Islet precursor cell (in vitro differentiated cells): Measurements from ENCODE around the gene PLXDC1.
"Not testable (repeated sequence)": the region's sequence is repeated elsewhere in the genome, so short reads cannot be mapped to it uniquely, and the experiment has no call there.

Source experiments
- DNase-seq: peaks from one replicate; pipeline ENCODE4 v3.0.0-alpha.2; 2018

Gene PLXDC1

DNA sequence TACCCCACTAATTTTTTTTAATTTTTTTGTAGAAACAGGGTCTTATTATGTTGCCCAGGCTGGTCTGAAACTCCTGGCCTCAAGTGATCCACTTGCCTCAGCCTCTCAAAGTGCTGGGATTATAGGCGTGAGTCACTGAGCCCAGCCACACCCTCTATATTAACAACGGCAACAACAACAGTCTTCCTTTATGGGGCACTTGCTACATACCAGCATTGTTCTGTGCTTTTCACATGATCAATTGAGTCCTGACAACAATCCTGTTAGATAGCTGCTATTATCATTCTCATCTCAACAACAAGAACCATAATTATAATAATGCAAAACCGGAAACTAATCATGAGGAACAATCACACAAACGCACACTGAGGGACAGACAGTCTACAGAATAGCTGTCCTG is 27.1 kb upstream of the PLXDC1 start:
- DNase-seq: peak; percentile 61

DNA sequence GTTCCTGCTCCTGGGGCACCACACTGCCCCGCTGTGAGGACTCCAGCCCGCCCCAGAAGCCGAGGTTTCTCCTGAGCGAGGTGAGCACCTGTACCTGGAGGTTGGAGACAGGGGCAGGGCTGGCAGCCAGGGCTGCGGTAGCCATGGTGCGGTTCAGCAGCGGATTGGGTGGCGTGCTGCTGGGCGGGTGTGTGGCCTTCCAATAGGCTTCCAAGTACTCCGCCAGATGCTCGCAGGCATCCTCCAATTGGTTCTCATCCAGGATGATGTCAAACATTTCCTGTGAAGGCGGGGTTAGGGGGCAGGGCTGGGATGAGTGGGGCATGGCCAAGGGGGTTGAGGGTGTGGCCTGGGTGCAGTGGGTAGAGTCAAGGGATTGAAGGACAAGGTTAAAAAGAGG is 25.8 kb upstream of the PLXDC1 start:
- peak; percentile 94 for DNase-seq

DNA sequence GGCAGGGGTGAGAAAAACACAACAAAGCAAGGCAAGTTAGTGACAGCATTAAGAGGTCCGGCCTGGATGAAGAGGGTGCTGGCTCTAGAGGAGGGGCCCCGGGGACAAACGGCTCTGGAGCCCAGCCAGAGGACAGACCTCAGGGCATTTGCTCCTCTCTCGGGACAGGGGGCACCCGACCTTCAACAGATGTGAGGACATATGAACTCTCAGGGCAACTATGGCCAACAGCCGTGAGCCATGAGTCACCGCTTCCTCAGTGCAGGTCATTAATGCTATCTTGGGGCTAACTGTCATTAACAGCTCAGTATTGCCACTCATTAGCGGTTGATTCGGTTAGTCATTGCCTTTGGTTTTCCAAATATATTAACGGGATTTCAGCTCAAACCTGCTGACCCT is 24.3 kb upstream of the PLXDC1 start:
- no peak for DNase-seq

DNA sequence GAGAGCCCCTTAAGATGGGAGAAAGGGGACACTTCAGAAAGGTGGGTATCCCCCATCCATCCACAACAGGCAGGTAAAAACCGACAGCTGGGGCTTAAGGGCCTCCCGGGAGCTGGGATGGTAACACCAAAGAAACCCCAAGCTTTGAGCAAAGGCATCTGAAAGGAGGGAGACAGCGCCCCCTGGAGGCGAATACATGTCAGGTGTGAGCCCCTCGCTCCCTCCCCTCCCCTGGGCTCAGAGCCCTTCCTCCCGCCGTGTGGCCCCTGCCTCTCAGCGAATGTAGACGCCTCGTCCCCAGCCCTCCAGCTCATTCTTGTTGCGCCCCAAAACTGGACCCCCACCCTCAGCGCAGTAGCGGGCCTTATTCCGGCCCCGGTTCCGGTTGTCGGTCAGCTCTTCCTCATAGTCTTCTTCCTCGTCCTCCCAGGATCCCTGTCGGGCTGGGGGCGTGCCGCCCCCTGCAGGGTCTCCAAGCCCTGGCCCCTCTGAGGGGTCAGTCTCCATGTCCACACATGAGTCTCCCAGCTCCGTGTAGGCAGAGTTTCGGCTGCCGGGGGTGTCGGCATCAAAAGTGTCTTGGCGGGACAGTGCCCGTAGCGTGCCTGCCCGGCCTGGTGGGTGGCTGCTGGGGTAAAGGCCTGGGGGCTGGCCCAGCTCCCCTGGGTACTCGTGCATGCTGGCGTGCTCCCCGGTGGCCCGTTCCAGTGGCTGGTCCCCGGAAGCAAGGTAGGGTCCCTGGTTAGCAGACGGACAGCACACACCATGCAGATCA is 23.7 kb upstream of the PLXDC1 start:
- DNase-seq: peak; percentile 87

DNA sequence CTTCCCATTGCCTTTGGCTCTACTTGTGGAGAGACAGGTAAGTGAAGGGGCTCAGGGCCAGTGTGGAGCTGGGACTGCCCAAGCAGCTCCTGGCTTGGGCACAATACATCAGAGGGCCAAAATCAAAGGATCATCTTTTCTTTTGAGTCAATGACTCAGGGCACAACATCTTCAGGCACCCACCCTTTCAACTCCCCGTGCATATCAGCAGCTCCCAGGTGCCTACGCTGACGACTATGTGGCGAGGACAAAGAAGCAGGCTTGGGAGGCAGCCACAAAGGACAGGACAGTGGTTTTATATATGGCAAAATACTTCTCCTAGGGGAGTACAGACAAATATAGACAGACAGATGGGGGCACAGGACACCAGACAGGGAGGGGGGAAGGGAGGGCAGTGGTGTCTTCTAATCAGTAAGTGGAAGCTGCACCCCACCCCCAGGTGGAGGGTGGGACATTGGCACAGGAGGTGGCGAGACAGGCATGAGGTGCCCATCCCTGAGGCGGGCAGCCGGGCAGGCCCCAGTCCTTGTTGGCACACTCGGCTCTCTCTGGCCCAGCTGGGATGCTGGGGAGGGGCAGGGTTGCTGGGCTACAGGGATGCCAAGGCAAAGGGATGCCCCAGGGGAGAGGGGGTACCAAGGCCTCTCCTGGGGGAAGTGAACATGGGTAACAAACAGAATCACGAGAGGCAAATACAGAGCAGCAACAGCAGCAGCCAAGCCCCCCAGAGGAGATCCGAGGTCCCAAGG is 22.3 kb upstream of the PLXDC1 start:
- no peak for DNase-seq

DNA sequence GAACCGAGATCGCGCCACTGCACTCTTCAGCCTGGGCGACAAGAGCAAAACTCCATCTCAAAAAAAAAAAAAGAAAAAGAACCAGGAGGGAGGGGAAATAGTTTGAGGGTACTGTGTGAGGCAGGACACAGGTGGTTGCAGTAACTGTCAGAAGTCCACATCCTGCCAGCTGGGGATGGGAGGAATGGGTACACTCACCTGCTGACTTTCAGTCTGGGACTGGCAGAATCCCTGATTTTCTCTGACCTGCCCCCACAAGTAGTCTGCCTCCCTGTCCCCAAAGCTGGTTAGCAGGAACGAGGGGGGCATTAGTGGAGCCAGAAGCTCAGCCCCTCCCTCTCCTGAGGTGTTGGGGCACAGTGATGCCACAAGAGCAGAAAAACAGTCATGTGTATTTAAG is 21.6 kb upstream of the PLXDC1 start:
- DNase-seq: no peak

DNA sequence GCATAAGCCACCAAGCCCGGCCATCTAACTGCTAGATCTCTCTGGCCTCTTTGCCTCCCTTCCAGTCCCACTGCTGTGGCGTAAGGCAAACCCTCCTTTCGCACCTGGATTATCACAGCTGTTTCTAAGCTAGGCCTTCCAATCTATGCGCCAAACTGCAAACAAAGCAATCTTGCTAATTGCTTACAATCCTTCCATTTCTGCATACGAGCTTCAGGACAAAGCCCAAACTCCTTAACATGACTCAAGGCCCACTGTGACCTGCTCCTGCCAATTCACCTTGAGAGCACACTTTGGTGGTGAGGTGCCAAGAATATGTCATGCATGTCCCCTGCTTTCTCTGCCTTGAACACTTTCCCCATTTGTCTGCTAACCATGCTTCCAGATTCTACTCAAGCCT is 20.5 kb upstream of the PLXDC1 start:
- DNase-seq: no peak

DNA sequence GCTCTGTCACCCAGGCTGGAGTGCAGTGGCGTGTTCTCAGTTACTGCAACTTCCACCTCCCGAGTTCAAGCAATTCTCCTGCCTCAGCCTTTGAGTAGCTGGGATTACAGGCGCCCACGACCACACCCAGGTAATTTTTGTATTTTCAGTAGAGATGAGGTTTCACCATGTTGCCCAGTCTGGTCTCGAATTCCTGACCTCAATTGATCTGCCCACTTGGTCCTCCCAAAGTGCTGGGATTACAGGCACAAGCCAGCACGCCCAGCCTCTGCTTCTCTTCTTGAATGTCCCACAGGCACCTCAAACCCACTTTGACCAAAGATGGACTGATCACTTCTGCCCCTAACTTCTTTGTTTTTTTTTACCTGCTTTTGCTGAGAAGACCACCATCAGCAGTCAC is 19.1 kb upstream of the PLXDC1 start:
- no peak for DNase-seq

DNA sequence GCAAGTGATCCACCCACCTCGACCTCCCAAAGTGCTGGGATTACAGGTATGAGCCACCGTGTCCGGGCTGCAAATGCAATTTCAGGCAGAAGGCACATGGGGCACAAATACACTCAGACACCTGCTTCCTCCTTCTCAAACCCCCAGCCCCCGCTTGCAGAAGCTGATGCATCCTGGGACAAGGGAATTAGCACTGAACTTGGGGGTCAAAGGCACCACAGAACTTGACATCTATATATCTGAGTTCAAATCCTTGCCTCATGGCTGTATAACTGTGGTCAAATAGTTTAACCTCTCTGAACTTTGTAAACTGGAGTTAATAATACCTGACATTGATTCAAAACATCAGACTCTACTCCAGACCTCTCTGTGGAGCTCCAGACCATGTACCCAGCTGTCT is 18.7 kb upstream of the PLXDC1 start:
- DNase-seq: no peak

DNA sequence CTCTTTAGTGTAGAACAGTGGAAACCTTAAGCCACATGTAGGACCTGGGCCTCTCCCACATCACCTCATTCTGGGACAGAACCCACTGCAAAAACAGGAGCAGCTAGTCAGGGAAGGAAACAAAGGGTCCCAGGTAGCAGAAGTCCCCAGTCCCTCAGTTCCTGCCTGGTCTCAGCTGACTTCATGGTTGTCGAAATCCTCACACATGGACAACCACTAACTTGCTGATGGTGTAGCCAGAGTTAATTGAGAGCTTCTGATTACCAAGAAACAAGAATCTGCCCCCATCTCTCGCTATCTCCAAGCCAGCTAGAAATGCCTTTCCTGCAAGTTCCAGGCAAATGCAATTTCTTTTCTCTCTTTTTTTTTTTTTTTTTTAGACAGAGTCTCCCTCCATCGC is 18.1 kb upstream of the PLXDC1 start:
- no peak for DNase-seq

DNA sequence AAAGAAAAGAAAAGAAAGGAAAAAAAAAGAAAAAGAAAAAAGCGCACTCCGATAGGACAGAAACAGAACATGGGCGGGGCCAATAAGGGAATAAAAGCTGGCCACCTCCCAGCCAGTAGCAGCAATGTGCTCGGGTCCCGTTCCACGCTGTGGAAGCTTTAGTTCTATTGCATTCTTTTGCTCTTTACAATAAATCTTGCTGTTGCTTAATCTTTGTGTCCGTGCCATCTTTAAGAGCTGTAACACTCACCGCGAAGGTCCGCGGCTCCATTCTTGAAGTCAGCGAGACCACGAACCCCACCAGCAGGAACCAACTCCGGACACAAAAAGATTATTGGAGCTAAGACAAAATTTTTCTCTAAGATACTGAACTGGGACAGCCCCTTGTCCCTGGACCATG is 17.7 kb upstream of the PLXDC1 start:
- no peak for DNase-seq

DNA sequence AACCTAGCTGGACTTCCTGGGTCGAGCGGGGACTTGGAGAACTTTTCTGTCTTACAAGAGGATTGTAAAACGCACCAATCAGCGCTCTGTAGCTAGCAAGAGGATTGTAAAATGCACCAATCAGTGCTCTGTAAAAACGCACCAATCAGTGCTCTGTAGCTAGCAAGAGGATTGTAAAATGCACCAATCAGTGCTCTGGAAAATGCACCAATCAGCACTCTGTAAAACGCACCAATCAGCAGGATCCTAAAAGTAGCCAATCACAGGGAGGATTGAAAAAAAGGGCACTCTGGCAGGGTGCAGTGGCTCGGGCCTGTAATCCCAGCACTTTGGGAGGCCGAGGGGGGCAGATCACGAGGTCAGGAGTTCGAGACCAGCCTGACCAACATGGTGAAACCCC is 17.1 kb upstream of the PLXDC1 start:
- DNase-seq: not testable (repeated sequence)

DNA sequence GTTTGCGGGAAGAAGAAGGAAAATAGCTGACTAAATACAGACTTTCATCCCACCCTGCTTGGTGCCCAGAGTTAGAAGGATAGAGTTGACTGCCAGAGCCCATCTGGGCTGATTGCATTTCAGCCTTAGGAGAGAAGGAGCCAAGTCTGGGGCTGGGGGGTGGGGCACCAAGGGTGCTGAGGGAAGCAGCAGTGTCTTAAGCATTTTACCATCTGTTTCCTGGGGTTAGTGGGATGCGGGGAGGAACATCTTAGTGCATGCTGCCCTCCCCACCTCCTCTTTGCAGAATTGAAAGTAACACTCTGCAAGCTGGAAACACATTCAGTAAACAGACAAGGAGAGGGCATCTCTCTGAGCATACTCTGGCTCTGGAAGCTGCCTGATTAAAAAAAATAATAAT is 16.0 kb upstream of the PLXDC1 start:
- DNase-seq: peak; percentile 53

DNA sequence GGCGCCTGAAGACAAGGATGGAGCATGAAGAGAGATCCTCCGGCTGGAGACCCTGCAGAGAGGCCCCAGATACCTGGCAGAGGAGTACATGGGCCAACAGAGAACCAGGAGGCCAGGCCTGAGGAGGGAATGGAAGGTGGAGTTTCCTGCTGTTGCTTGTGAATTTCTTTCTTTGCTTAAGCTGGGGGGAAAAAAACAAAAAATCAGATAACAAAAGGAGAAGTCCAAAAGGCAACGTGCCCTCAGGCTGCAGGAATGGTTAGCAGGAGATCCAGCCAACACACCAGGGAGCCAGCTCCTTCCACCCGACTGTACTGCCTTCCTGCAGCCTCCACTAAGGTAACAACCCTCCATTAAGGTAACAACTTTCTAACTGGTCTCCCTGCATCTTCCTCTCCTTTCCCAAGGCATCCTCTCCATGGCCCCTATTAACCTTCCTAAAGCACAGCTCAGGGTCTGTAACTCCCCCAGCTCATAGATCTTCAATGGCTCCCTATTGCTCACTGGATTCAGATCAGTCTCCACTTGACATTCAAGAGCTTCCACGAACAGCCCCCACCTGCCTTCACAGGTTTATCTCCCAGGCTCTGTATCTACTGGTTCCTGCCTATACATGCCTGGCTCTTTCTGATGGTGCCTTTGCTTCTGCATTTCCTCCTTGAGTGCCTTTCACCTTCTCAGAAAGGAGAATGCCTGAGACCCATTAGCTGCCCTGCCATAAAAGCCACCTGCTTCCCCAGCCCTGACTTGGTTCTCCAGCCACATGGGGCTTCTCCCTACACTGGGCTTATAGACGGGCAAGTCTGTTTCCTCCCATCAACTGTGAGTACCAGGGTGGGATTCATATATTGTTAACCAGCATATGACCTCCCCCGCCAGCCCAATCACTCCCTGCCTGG is 15.2 kb upstream of the PLXDC1 start:
- peak; percentile 61 for DNase-seq

DNA sequence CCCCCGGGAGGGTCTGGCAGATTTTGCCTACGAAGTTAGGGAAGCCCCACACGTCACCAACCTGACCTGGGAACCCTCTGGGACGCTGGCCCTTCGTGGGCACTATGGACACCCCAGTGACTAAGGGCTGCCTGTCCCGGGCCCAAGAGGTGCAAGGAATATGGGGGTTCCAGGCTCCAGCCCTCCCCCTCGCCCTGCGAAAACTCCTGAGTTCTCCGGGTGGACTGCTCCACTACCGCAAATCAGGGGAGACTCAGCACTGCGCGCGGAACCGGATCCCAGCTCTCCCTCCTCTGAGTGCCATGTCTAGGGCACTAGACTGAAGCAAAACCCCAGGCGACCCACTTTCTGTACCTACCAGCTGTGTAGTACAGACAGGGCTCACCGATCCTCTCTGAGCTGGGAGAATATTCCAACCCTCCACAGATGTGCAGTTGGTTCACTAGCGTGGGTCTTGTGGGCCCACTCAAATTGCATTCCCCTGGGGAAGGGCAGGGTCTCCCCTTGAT is 14.5 kb upstream of the PLXDC1 start, which contains the start of gene ARL5C:
ARL5C (minus strand) TSS at position 321 of the 509 bp plus-strand sequence. CDS start 401 bp downstream, outside the sequence.
- DNase-seq: peak; percentile 52

DNA sequence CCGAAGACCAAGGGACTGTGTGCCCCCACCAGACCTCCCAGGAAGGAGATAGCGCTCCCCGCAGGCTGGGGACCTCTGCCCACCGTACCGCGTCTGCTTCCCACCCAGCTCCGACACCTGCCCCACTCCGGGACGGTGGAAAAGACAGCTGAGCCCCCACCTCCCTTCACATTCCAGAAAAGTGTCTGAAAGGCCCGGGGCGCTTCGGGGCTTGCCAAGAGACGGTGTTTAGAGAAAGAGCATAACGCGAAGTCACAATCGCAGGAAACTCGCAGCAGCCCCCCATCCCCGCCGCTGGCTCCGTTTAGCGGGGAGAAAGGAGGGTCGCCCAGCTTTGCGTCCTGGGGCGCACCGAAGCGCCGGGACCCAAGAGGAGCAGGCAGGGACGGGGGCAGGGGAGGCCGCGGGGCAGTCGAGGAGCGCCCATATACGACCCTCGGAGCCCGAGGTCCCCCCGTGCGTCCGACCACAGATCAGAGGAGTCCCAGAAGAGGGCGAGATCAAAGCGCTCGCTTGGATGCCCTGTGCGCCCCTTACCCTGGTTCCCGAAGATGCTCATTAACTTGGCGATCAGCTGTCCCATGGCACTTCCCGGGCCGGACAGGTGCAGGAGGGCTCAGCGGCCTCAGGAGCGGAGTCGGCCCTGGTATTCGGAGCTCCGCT is 13.9 kb upstream of the PLXDC1 start:
- peak; percentile 50 for DNase-seq

DNA sequence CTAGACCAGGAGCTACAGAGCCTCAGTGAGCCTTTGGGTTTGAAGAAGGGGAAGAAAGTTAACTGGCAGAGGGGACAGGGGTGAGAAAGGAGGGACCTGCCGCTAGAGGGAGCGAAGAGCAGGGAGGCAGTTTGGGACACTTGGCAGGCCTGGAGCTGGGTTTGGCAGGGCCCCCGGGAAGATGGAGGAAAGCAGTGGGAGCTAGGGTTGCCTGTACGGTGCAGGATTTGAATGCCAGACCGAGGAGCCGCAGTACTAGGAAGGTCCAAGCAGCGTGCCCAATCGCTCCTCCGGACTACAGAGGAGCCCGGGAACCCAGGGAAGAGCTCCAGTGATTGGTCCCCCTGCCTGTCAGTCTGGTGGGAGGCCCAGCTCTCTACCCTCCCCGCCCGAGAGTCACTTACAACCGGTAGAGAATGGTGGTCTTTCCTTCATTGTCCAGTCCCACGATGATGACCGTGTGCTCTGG is 13.3 kb upstream of the PLXDC1 start:
- DNase-seq: peak; percentile 98

DNA sequence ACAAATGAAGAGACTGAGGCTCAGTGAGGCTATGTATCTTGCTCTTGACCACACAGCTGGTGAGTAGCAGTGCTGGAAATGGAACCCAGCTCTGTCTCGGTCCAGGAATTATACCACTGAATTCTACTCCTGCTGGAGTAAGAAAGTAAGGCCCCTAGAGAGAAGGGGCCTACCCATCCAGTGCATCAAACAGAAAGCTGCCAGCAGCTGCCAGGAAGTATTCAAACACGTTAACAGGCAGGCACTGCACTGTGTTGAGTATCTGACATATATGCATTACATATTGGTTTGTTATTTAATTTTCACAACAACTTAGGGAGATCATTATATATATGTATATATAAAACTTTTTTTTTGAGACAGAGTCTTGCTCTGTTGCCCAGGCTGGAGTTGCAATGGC is 10.5 kb upstream of the PLXDC1 start:
- DNase-seq: no peak

DNA sequence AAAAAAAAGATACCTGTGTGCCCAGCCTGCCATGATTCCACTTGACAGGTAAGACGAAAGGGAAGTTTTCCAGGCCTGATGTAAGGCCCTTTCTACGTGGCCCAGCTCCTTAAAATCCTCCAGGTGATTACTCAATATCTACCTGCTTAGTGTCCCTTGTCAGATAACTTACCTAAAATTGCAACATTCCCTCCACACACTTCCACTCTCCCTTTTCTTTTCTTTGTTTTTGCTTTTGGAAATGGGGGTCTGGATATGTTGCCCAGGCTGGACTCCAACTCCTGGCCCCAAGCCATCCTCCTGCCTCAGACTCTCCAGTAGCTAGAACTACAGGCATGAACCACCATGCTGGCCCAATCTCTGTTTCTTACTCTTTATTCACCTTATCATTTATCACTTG is 7.2 kb upstream of the PLXDC1 start:
- no peak for DNase-seq

DNA sequence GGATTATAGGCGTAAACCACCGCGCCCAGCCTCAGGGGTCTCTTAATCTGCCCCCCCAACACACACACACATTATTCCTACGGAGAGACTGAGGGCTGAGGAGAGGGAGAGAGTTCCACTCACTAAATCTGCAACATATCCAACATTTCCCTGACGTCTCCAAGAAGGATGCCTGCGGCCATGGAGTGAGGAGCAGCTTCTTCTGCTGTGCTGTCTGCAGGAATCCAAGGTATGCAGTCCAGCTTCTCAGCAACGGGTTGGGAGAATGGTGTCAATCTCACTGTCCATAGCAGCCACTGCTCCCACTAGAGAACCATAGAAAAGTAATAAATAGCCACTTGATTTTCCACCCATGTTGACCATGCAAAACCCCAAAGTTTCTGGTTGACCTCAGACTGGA is 5.1 kb upstream of the PLXDC1 start:
- peak; percentile 84 for DNase-seq

DNA sequence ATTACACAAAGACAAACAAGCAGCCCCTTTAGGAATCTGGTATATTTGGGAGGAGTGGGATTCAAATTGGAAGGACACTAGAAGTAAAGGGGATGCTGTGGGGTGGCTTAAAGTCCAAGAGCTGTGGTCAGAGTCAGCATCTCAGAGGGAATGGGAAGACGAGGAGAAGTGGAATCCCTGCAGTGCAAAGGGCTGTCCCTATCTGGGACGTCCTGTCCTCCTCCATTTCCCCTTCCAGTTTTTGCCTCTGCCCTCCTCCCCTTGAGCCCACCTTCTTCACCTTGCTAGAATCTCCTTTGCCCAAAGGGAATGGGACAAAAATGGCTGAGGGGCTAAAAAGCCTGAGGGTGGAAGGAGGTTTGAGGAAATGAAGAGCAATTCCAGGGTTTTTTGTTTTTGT is 4.2 kb upstream of the PLXDC1 start:
- no peak for DNase-seq

DNA sequence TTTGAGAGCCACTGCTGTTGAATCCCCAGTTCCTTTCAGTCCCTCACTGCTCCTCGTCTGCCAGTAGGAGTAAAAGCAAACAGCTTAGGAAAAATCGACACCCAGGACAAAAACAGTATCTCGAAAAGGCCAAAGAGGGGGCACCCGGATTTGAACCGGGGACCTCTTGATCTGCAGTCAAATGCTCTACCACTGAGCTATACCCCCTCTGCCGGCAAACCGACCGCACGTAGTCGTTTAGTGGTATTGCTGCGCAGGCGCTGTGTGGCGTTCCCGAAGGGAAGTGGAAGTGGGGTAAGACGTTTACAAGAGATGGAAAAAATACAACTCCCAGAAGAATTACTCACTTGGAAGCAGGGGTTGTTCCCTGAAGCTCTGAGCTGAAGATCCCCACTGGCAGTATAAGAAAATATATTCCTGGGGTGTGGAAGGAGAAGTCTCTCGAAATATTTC is 2.2 kb upstream of the PLXDC1 start:
- DNase-seq: peak; percentile 97
